Large intestine (tissue), 12 donors: ENCODE measurements around the gene PCDHA13. TPM values are rescaled to one million over a fixed set of nuclear protein-coding genes. Genes with fewer than 3 reads are reported as not detected.
"Not testable (repeated sequence)": the region's sequence is repeated elsewhere in the genome, so short reads cannot be mapped to it uniquely, and the experiment has no call there.

Source experiments
- DNase-seq, 2 donors: peaks; one replicate each; pipeline versions ENCODE4 v3.0.0 to v3.0.0-alpha.2; 2013
- H3K27ac ChIP-seq: one replicate; pipeline ENCODE4 v1.5.1; 2013; ENCODE audit warnings: low read length
- H3K27me3 ChIP-seq: 2 replicates; pipeline ENCODE4 v1.6.1; 2013; ENCODE audit warnings: low read length; ENCODE audit not compliant: control insufficient read depth, insufficient read depth
- H3K36me3 ChIP-seq: 2 replicates; pipeline ENCODE4 v1.6.1; 2013; ENCODE audit warnings: low read length; ENCODE audit not compliant: control insufficient read depth, insufficient read depth
- H3K4me1 ChIP-seq: one replicate; pipeline ENCODE4 v1.6.1; 2013; ENCODE audit warnings: low read length; ENCODE audit not compliant: control insufficient read depth, insufficient read depth
- H3K4me3 ChIP-seq: one replicate; pipeline ENCODE4 v1.5.1; 2013; ENCODE audit warnings: low read length
- H3K9me3 ChIP-seq: one replicate; pipeline ENCODE4 v1.6.1; 2013; ENCODE audit warnings: mild to moderate bottlenecking, low read depth, low read length, moderate library complexity; ENCODE audit not compliant: control insufficient read depth
- WGBS: methylation state at CpG from one replicate; pipeline ENCODE4 v1.1.5; 2013; ENCODE audit warnings: low lambda C conversion rate; ENCODE audit not compliant: insufficient coverage; 5-methylcytosine and 5-hydroxymethylcytosine counted together
- long read RNA-seq, 11 donors: transcript quantifications; one replicate each; lab custom pipeline, GENCODE V29; 2026
- polyA plus RNA-seq: library from polyadenylated mRNA; unstranded; fragments of 120-200 nt; gene quantifications from one replicate; pipeline ENCODE4 v1.2.1, GENCODE V29; 2013

The PCDHA13 gene
- 0.72 TPM for polyA plus RNA-seq
- long read RNA-seq, donor 1, partial matches to known transcripts = 0 of 1 reads
- long read RNA-seq, donor 1, other reads (novel, unspliced or antisense) = 0 of 1 reads
- long read RNA-seq, donor 2 = 0 reads
- long read RNA-seq, donor 3 = 0 reads
- long read RNA-seq, donor 4 = 0 reads
- long read RNA-seq, donor 5, full-length matches to known transcripts = 1 of 1 reads
- long read RNA-seq, donor 5, partial matches to known transcripts = 0 of 1 reads
- long read RNA-seq, donor 5, other reads (novel, unspliced or antisense) = 0 of 1 reads
- long read RNA-seq, donor 6 = 0 reads
- long read RNA-seq, donor 7 = 0 reads
- long read RNA-seq, donor 8 = 0 reads
- long read RNA-seq, donor 9 = 0 reads
- long read RNA-seq, donor 10 = 0 reads
- long read RNA-seq, donor 11, full-length matches to known transcripts = 1 of 1 reads
- long read RNA-seq, donor 11, partial matches to known transcripts = 0 of 1 reads
- long read RNA-seq, donor 11, other reads (novel, unspliced or antisense) = 0 of 1 reads

GRCh38 chr5:140881889-140882590 is at the start of gene PCDHA13:
Gene PCDHA13, plus strand, starts transcription at chr5:140882124. Its CDS starts 145 bp downstream, at chr5:140882269.
- Histone ChIP-seq H3K36me3 (no peaks in the 10 kb centered on the region), H3K4me1 (no peaks in the 10 kb centered on the region), H3K9me3 (peaks cover 35% of the 10 kb centered on the region), H3K27ac (no peak within 1 kb of the TSS), H3K4me3 (no peak within 1 kb of the TSS), H3K27me3 (peaks cover 8% of the 10 kb centered on the region)
- no peak for DNase-seq
- WGBS = no CpG with 5 or more reads among the region's 35 CpGs

GRCh38 chr5:140833993-140834392 is 47.9 kb upstream of the PCDHA13 start, which contains the start of gene PCDHA7:
Gene PCDHA7, plus strand, starts transcription at chr5:140834269. Its CDS starts 115 bp downstream, at chr5:140834384.
- Histone ChIP-seq H3K9me3 (peaks cover 32% of the 10 kb centered on the region), H3K4me3 (no peak within 1 kb of the TSS), H3K36me3 (no peaks in the 10 kb centered on the region), H3K27me3 (peaks cover 3% of the 10 kb centered on the region), H3K4me1 (no peaks in the 10 kb centered on the region), H3K27ac (no peak within 1 kb of the TSS)
- WGBS = 12% methylated on average over 3 of the region's 8 CpGs
- DNase-seq = no peak

- DNase-seq, H3K36me3 ChIP-seq, H3K4me1 ChIP-seq, H3K27me3 ChIP-seq, H3K4me3 ChIP-seq, H3K27ac ChIP-seq: not testable (repeated sequence)
- WGBS = no CpG with 5 or more reads among the region's 38 CpGs
- peaks cover 26% of the 10 kb centered on the region for H3K9me3 ChIP-seq
Observed at GRCh38 chr5:140834439-140835008, 47.4 kb upstream of the PCDHA13 start.

GRCh38 chr5:140835622-140836510 is 46.1 kb upstream of the PCDHA13 start:
- peaks cover 19% of the 10 kb centered on the region for H3K9me3 ChIP-seq
- no peak overlapping the region for H3K27ac ChIP-seq
- WGBS = no CpG with 5 or more reads among the region's 103 CpGs

GRCh38 chr5:140840978-140841962 is 40.7 kb upstream of the PCDHA13 start, which contains the start of gene PCDHA8:
Gene PCDHA8, plus strand, starts transcription at chr5:140841187. Its CDS starts 135 bp downstream, at chr5:140841322.
- Histone ChIP-seq H3K9me3 (peaks cover 23% of the 10 kb centered on the region), H3K27me3 (no peaks in the 10 kb centered on the region), H3K36me3 (no peaks in the 10 kb centered on the region), H3K4me1 (no peaks in the 10 kb centered on the region), H3K4me3 (no peak within 1 kb of the TSS), H3K27ac (no peak within 1 kb of the TSS)
- DNase-seq = no peak
- 80% methylated on average over 1 of the region's 47 CpGs for WGBS

More at GRCh38 chr5:140835622-140836510, 46.1 kb upstream of the PCDHA13 start:
- Histone ChIP-seq H3K36me3 (no peaks in the 10 kb centered on the region), H3K27me3 (peaks cover 3% of the 10 kb centered on the region), H3K4me3 (no peak overlapping the region), H3K4me1 (no peaks in the 10 kb centered on the region)
- DNase-seq = no peak

- H3K36me3 ChIP-seq = no peaks in the 10 kb centered on the region
- H3K4me1 ChIP-seq = no peaks in the 10 kb centered on the region
- no CpG with 5 or more reads among the region's 87 CpGs for WGBS
- no peak overlapping the region for H3K27ac ChIP-seq
- H3K4me3 ChIP-seq = no peak overlapping the region
- H3K9me3 ChIP-seq = peaks cover 19% of the 10 kb centered on the region
- DNase-seq = no peak
- no peaks in the 10 kb centered on the region for H3K27me3 ChIP-seq
Observed at GRCh38 chr5:140842798-140843733, 38.9 kb upstream of the PCDHA13 start.

GRCh38 chr5:140848139-140849102 is 33.5 kb upstream of the PCDHA13 start, which contains the start of gene PCDHA9:
Gene PCDHA9, plus strand, starts transcription at chr5:140848382. Its CDS starts 114 bp downstream, at chr5:140848496.
- not testable (repeated sequence) for H3K27me3 ChIP-seq, H3K36me3 ChIP-seq, H3K4me3 ChIP-seq, H3K4me1 ChIP-seq, H3K27ac ChIP-seq, DNase-seq
- peaks cover 18% of the 10 kb centered on the region for H3K9me3 ChIP-seq
- 14% methylated on average over 3 of the region's 48 CpGs for WGBS
